Adrenal gland (tissue), 5 donors: Measurements from ENCODE around the gene AP2A2.

ENCODE experiments used
- POLR2A ChIP-seq, 2 donors: fragments of 450-650 bp; IDR thresholded peaks; one replicate each; pipeline ENCODE4 v1.6.1; 2017; ENCODE audit warnings: antibody characterized with exemption in 2 of 2, mild to moderate bottlenecking in 2 of 2, moderate library complexity in 1 of 2
- TF ChIP-seq, protein P1 (sequence below), 6 experiments: fragments of 450-650 bp in 4 of 6; fragments of 200-600 bp in 2 of 6; sonication (generic) in 1 of 6; IDR thresholded peaks; 1 replicate in 5 of 6; 2 replicates in 1 of 6; pipeline versions ENCODE4 v1.5.1 to v1.8.0; 2016 to 2021; ENCODE audit warnings: antibody characterized with exemption in 6 of 6, mild to moderate bottlenecking in 2 of 6, moderate library complexity in 1 of 6
- donor health status: DM: no; HTN: no; CAD: no.

DNA sequence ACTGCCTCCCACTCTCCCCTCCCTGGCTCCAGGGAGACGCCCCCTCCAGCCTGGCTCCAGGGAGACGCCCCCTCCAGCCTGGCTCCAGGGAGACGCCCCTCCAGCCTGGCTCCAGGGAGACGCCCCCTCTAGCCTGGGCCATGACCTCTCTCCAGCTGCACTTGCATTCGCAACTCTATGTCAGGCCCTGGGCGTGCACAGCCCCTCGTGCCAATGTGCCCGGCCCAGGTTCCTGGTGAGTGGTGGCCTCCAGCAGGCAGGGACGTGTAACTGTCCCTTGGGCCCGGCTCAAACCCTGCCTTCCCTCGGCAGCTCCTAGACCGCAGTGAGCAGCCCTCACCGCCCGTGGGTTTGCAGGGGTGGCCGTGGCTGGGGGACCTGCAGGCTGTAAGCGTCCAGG lies 104.0 kb downstream of the AP2A2 start:
- no peak for TF ChIP-seq POLR2A (IDR thresholded peaks at IDR 0.05)
- TF ChIP-seq, protein P1, sequence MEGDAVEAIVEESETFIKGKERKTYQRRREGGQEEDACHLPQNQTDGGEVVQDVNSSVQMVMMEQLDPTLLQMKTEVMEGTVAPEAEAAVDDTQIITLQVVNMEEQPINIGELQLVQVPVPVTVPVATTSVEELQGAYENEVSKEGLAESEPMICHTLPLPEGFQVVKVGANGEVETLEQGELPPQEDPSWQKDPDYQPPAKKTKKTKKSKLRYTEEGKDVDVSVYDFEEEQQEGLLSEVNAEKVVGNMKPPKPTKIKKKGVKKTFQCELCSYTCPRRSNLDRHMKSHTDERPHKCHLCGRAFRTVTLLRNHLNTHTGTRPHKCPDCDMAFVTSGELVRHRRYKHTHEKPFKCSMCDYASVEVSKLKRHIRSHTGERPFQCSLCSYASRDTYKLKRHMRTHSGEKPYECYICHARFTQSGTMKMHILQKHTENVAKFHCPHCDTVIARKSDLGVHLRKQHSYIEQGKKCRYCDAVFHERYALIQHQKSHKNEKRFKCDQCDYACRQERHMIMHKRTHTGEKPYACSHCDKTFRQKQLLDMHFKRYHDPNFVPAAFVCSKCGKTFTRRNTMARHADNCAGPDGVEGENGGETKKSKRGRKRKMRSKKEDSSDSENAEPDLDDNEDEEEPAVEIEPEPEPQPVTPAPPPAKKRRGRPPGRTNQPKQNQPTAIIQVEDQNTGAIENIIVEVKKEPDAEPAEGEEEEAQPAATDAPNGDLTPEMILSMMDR (IDR thresholded peaks at IDR 0.05) = no peak
